GM13976 (cell line): Measurements from ENCODE around the gene RALGAPB.

ENCODE experiments used
- DNase-seq: peaks from one replicate; pipeline ENCODE4 v3.0.0; 2012; ENCODE audit warnings: low spot score
- CTCF ChIP-seq: IDR thresholded peaks from 2 replicates; pipeline ENCODE4 v1.5.1; 2012; ENCODE audit warnings: borderline replicate concordance, mild to moderate bottlenecking; ENCODE audit not compliant: insufficient read depth; ENCODE audit errors: extremely low read depth, missing control alignments, control extremely low read depth
- in situ Hi-C: fragments of 300-500 bp; cut with MboI; formaldehyde crosslinking; loops from one replicate; pipeline ENCODE4 v1.12.0; 2022; ENCODE audit warnings: low sequenced_read_pairs, mixed read lengths, inconsistent platforms; ENCODE audit not compliant: unreplicated experiment

Gene RALGAPB

GRCh38 chr20:38545771-38546170, 73.1 kb downstream of the RALGAPB start:
- in situ Hi-C loops, result no loop called here

GRCh38 chr20:38547288-38548085, 74.8 kb downstream of the RALGAPB start:
- DNase-seq, result no peak
- TF ChIP-seq CTCF, result no peak
- in situ Hi-C loops, result no loop called here

More at GRCh38 chr20:38545771-38546170, 73.1 kb downstream of the RALGAPB start:
- no peak for TF ChIP-seq CTCF
- no peak for DNase-seq

GRCh38 chr20:38548356-38549083, 75.9 kb downstream of the RALGAPB start:
- in situ Hi-C loops, result no loop called here
- DNase-seq, result no peak
- no peak for TF ChIP-seq CTCF

- DNase-seq, result no peak
- TF ChIP-seq CTCF, result no peak
- in situ Hi-C loops, result no loop called here
Observed at GRCh38 chr20:38550274-38550673, 77.6 kb downstream of the RALGAPB start.

GRCh38 chr20:38551056-38551626, 78.5 kb downstream of the RALGAPB start:
- no peak for TF ChIP-seq CTCF
- in situ Hi-C loops, result no loop called here
- DNase-seq, result no peak

GRCh38 chr20:38554986-38555385, 82.3 kb downstream of the RALGAPB start:
- no peak for TF ChIP-seq CTCF
- no peak for DNase-seq
- in situ Hi-C loops, result no loop called here
